Karpas-422 (cell line): ENCODE results near the gene SMARCE1. TPM values are rescaled to one million over a fixed set of nuclear protein-coding genes. Genes with fewer than 3 reads are reported as not detected.

Experiments
- DNase-seq: peaks from one replicate; pipeline ENCODE4 v3.0.0-alpha.2; 2015
- H2AFZ ChIP-seq: fragments of 200-600 bp; sonication (generic); 2 replicates; pipeline ENCODE4 v1.6.1; 2014; ENCODE audit warnings: antibody characterized with exemption, low read length, mixed read lengths
- H3K27ac ChIP-seq: fragments of 200-600 bp; sonication (generic); 2 replicates; pipeline ENCODE4 v1.5.1; 2014; ENCODE audit warnings: mild to moderate bottlenecking, low read length, moderate library complexity
- H3K27me3 ChIP-seq: fragments of 200-600 bp; sonication (generic); 2 replicates; pipeline ENCODE4 v1.6.1; 2014; ENCODE audit warnings: low read length, mixed read lengths
- H3K36me3 ChIP-seq: fragments of 200-600 bp; sonication (generic); 2 replicates; pipeline ENCODE4 v1.6.1; 2014; ENCODE audit warnings: low read length, mixed read lengths; ENCODE audit not compliant: insufficient read depth
- H3K4me1 ChIP-seq: fragments of 200-600 bp; sonication (generic); 2 replicates; pipeline ENCODE4 v1.6.1; 2014; ENCODE audit warnings: mild to moderate bottlenecking, low read length, mixed read lengths
- H3K4me2 ChIP-seq: fragments of 200-600 bp; sonication (generic); 2 replicates; pipeline ENCODE4 v1.6.1; 2014; ENCODE audit warnings: low read length, low read depth, mild to moderate bottlenecking; ENCODE audit not compliant: poor library complexity, severe bottlenecking
- H3K4me3 ChIP-seq: fragments of 200-600 bp; sonication (generic); 2 replicates; pipeline ENCODE4 v1.5.1; 2014; ENCODE audit warnings: mild to moderate bottlenecking, antibody characterized with exemption, low read length, mixed read lengths
- H3K79me2 ChIP-seq: fragments of 200-600 bp; sonication (generic); 2 replicates; pipeline ENCODE4 v1.6.1; 2014; ENCODE audit warnings: mild to moderate bottlenecking, low read length, mixed read lengths
- H3K9ac ChIP-seq: fragments of 200-600 bp; sonication (generic); 2 replicates; pipeline ENCODE4 v1.6.0; 2014; ENCODE audit warnings: low read length
- H3K9me2 ChIP-seq: fragments of 200-600 bp; sonication (generic), shearing (Covaris generic); replicated peaks from 2 replicates; pipeline ENCODE4 v1.6.0; 2014; ENCODE audit warnings: mild to moderate bottlenecking, low read length, moderate library complexity; ENCODE audit not compliant: insufficient read depth
- H3K9me3 ChIP-seq: fragments of 300-700, 200-600 bp; sonication (generic); 2 replicates; pipeline ENCODE4 v1.6.1; 2014; ENCODE audit warnings: low read length, mixed read lengths
- H4K20me1 ChIP-seq: fragments of 200-600 bp; sonication (generic); 2 replicates; pipeline ENCODE4 v1.6.1; 2014; ENCODE audit warnings: mild to moderate bottlenecking, antibody characterized with exemption, low read length, low read depth; ENCODE audit not compliant: insufficient read depth
- total RNA-seq: library from RNA; depleted of rRNA; stranded (reverse); fragments of >200 nt; shearing (Covaris generic); gene quantifications from 2 replicates; pipeline ENCODE4 v1.2.3, GENCODE V29; 2014; ENCODE audit warnings: low replicate concordance

Gene SMARCE1
- total RNA-seq, 1 experiment from 2014 or later = 68.6 TPM

DNA sequence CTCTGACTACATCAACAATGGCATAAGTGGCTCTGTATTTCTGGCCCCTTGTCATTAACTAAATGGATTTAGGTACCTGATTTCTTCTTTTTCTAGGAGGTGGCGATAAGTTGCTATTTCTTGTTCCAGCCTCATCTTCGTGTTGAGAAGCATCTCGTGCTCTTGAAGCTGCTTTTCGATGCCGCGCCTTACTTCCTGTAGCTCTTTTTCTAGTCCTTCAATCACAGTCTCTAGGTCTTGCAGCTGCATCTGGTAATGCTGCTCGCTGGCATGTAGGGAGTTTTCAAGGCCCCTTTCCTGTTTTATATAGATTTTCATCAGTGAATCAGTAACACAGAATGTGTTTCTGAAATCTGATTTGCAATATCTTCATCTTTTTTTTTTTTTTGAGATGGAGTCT lies 12.3 kb upstream of the SMARCE1 start:
- Histone ChIP-seq H3K27ac (no peak overlapping the region), H3K27me3 (no peaks in the 10 kb centered on the region), H3K4me3 (no peak overlapping the region), H4K20me1 (no peaks in the 10 kb centered on the region), H3K4me1 (no peaks in the 10 kb centered on the region), H3K4me2 (no peak overlapping the region), H3K9me2 (no peaks in the 10 kb centered on the region), H2AFZ (no peak overlapping the region), H3K9me3 (no peaks in the 10 kb centered on the region), H3K9ac (no peak overlapping the region), H3K79me2 (no peaks in the 10 kb centered on the region), H3K36me3 (no peaks in the 10 kb centered on the region)
- no peak for DNase-seq

DNA sequence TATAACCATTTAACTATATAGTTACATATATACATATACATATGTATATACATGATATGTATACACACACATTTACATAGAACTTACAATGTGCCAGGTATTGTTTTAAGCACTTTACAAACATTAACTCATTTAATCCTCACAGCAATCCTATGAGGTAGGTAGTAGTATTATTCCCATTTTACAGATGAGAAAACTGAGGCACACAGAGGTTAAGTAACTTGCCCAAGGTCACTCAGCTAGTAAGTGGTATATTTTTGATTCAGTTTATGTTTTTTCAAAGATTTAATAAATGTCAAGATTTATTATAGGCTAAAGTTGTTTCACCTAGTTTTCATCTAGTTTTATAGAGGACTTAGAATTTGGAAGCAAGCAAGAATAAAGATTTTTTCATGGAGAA lies 10.8 kb upstream of the SMARCE1 start:
- no peaks in the 10 kb centered on the region for H4K20me1 ChIP-seq

GRCh38 chr17:40651939-40652338 lies 4.3 kb upstream of the SMARCE1 start:
- peaks cover 7% of the 10 kb centered on the region for H3K79me2 ChIP-seq
- H4K20me1 ChIP-seq = no peaks in the 10 kb centered on the region
- no peaks in the 10 kb centered on the region for H3K27me3 ChIP-seq
- no peak overlapping the region for H3K27ac ChIP-seq
- no peaks in the 10 kb centered on the region for H3K9me2 ChIP-seq
- H3K4me1 ChIP-seq = peaks cover 9% of the 10 kb centered on the region
- DNase-seq = no peak
- no peak overlapping the region for H2AFZ ChIP-seq
- no peaks in the 10 kb centered on the region for H3K36me3 ChIP-seq
- H3K4me3 ChIP-seq = no peak overlapping the region
- H3K9ac ChIP-seq = no peak overlapping the region
- H3K4me2 ChIP-seq = no peak overlapping the region
- H3K9me3 ChIP-seq = no peaks in the 10 kb centered on the region

More for the DNA sequence above, 10.8 kb upstream of the SMARCE1 start:
- H3K9ac ChIP-seq = no peak overlapping the region
- H3K4me1 ChIP-seq = no peaks in the 10 kb centered on the region
- DNase-seq = no peak
- H2AFZ ChIP-seq = no peak overlapping the region
- no peaks in the 10 kb centered on the region for H3K27me3 ChIP-seq
- H3K4me3 ChIP-seq = no peak overlapping the region
- no peaks in the 10 kb centered on the region for H3K36me3 ChIP-seq
- no peaks in the 10 kb centered on the region for H3K9me2 ChIP-seq
- H3K4me2 ChIP-seq = no peak overlapping the region
- H3K27ac ChIP-seq = no peak overlapping the region
- H3K79me2 ChIP-seq = no peaks in the 10 kb centered on the region
- H3K9me3 ChIP-seq = no peaks in the 10 kb centered on the region

- Histone ChIP-seq H3K27me3 (no peaks in the 10 kb centered on the region), H3K9me3 (no peaks in the 10 kb centered on the region), H3K27ac (peak overlapping the region; percentile 75; the same call in 1 of the 2 replicates), H3K4me1 (peaks cover 35% of the 10 kb centered on the region), H3K4me2 (peak overlapping the region; percentile 89), H3K36me3 (peaks cover 25% of the 10 kb centered on the region; the same call in 1 of the 2 replicates), H4K20me1 (peaks cover 5% of the 10 kb centered on the region; the same call in 1 of the 2 replicates), H3K9me2 (no peaks in the 10 kb centered on the region), H3K79me2 (peaks cover 42% of the 10 kb centered on the region), H3K9ac (peak overlapping the region; percentile 97), H3K4me3 (peak overlapping the region; percentile 95), H2AFZ (peak overlapping the region; percentile 68)
- DNase-seq = no peak
Measured at GRCh38 chr17:40648384-40648968, 858 bp upstream of the SMARCE1 start.

- H2AFZ ChIP-seq = peak overlapping the region; percentile 68
- peaks cover 57% of the 10 kb centered on the region for H3K79me2 ChIP-seq
- peaks cover 39% of the 10 kb centered on the region; the same call in 1 of the 2 replicates for H3K36me3 ChIP-seq
- peak; percentile 83 for DNase-seq
- H3K9ac ChIP-seq = peak overlapping the region; percentile 97
- peaks cover 35% of the 10 kb centered on the region for H3K4me1 ChIP-seq
- peak overlapping the region; percentile 89 for H3K4me2 ChIP-seq
- H3K27me3 ChIP-seq = no peaks in the 10 kb centered on the region
- no peaks in the 10 kb centered on the region for H3K9me2 ChIP-seq
- H3K27ac ChIP-seq = peak overlapping the region; percentile 75
- no peaks in the 10 kb centered on the region for H3K9me3 ChIP-seq
- H3K4me3 ChIP-seq = peak overlapping the region; percentile 95
- H4K20me1 ChIP-seq = peaks cover 5% of the 10 kb centered on the region; the same call in 1 of the 2 replicates
Measured at GRCh38 chr17:40646791-40647623, 611 bp downstream of the SMARCE1 start.

- peak overlapping the region; percentile 95 for H3K4me3 ChIP-seq
Measured at GRCh38 chr17:40645943-40646342, 1.7 kb downstream of the SMARCE1 start.

GRCh38 chr17:40645291-40645690 lies 2.3 kb downstream of the SMARCE1 start:
- Histone ChIP-seq H2AFZ (no peak overlapping the region), H3K4me1 (peaks cover 35% of the 10 kb centered on the region), H3K4me3 (0 out of 2 replicates have a peak overlapping the region, but pooled peaks have one; percentile 95), H3K9ac (no peak overlapping the region), H3K4me2 (peak overlapping the region; percentile 89), H4K20me1 (peaks cover 5% of the 10 kb centered on the region; the same call in 1 of the 2 replicates), H3K79me2 (peaks cover 74% of the 10 kb centered on the region), H3K27ac (no peak overlapping the region), H3K9me3 (no peaks in the 10 kb centered on the region), H3K9me2 (no peaks in the 10 kb centered on the region), H3K27me3 (no peaks in the 10 kb centered on the region), H3K36me3 (peaks cover 52% of the 10 kb centered on the region)
- DNase-seq = peak; percentile 48

More at GRCh38 chr17:40645943-40646342, 1.7 kb downstream of the SMARCE1 start:
- Histone ChIP-seq H3K9ac (peak overlapping the region; percentile 97), H2AFZ (no peak overlapping the region), H3K9me3 (no peaks in the 10 kb centered on the region), H3K27ac (no peak overlapping the region), H3K9me2 (no peaks in the 10 kb centered on the region), H4K20me1 (peaks cover 5% of the 10 kb centered on the region; the same call in 1 of the 2 replicates), H3K4me1 (peaks cover 35% of the 10 kb centered on the region), H3K27me3 (no peaks in the 10 kb centered on the region), H3K79me2 (peaks cover 67% of the 10 kb centered on the region), H3K4me2 (peak overlapping the region; percentile 89), H3K36me3 (peaks cover 50% of the 10 kb centered on the region)
- DNase-seq = no peak

GRCh38 chr17:40637931-40638330 lies 9.7 kb downstream of the SMARCE1 start:
- Histone ChIP-seq H4K20me1 (0 out of 2 replicates have a peak, but pooled peaks cover 3% of the 10 kb centered on the region), H3K27me3 (no peaks in the 10 kb centered on the region), H3K9ac (no peak overlapping the region), H3K36me3 (peaks cover 77% of the 10 kb centered on the region), H3K79me2 (peaks cover 56% of the 10 kb centered on the region), H2AFZ (no peak overlapping the region), H3K4me2 (no peak overlapping the region), H3K9me3 (no peaks in the 10 kb centered on the region), H3K27ac (no peak overlapping the region), H3K9me2 (no peaks in the 10 kb centered on the region), H3K4me3 (no peak overlapping the region), H3K4me1 (no peaks in the 10 kb centered on the region)
- no peak for DNase-seq
